ENCODE measurements around the gene ZNF354B. TPM values are rescaled to one million over a fixed set of nuclear protein-coding genes. Genes with fewer than 3 reads are reported as not detected.

Gene ZNF354B
- total and polyA plus RNA-seq, 8 donors, result 2.1 to 39.7 (median 11.9) TPM

GRCh38 chr5:178883815-178884430 is 24.2 kb downstream of the ZNF354B start:
- Histone ChIP-seq H3K36me3 (peaks cover 44 to 100% (median 96%) of the 10 kb centered on the region in 4 donors), H3K4me3 (no peak overlapping the region), H3K27ac (no peak overlapping the region), H3K27me3 (no peaks in the 10 kb centered on the region), H3K9me3 (peaks cover 51 to 99% (median 92%) of the 10 kb centered on the region in 4 donors), H3K4me1 (no peaks in the 10 kb centered on the region)
- 95 to 99% (median 98%) methylated on average over 6 of the region's 6 CpGs for WGBS, 5 donors
- intact Hi-C loops (cut with DNase I; ENCODE audit: low total_unique reads), result no loop called here
- no peak for DNase-seq
- TF ChIP-seq POLR2AphosphoS5 (IDR thresholded peaks at IDR 0.05) (no peak), POLR2A (IDR thresholded peaks at IDR 0.05) (no peak), CTCF (IDR thresholded peaks at IDR 0.05) (no peak), EP300 (IDR thresholded peaks at IDR 0.05) (no peak)

- 2 to 4% (median 3%) methylated on average over 40 to 79 of the region's 79 CpGs for WGBS, 5 donors
- intact Hi-C loops (cut with DNase I; ENCODE audit: low total_unique reads), result no loop called here
- peak within 1 kb of the TSS; percentile 57 to 84 (median 69) for H3K27ac ChIP-seq
Observed at GRCh38 chr5:178895615-178896571, 36.1 kb downstream of the ZNF354B start, which contains the start of gene ZFP2. Gene ZFP2 (plus strand): TSS chr5:178895913. CDS start chr5:178931314, 35,401 bp downstream.

GRCh38 chr5:178899289-178899688 is 39.5 kb downstream of the ZNF354B start:
- DNase-seq, result no peak
- TF ChIP-seq EP300 (IDR thresholded peaks at IDR 0.05), result no peak
- no peak for TF ChIP-seq POLR2A (IDR thresholded peaks at IDR 0.05)
- no peak for TF ChIP-seq POLR2AphosphoS5 (IDR thresholded peaks at IDR 0.05)
- TF ChIP-seq CTCF (IDR thresholded peaks at IDR 0.05), result no peak
- Histone ChIP-seq H3K4me3 (no peak overlapping the region), H3K27me3 (peaks cover 0 to 6% (median 0%) of the 10 kb centered on the region in 3 donors), H3K4me1 (peaks cover 0 to 19% (median 7%) of the 10 kb centered on the region in 4 donors), H3K9me3 (peaks cover 0 to 36% (median 21%) of the 10 kb centered on the region in 4 donors), H3K36me3 (peaks cover 0 to 28% (median 8%) of the 10 kb centered on the region in 4 donors), H3K27ac (no peak overlapping the region)
- 66 to 90% (median 85%) methylated on average over 5 of the region's 5 CpGs for WGBS, 5 donors
- intact Hi-C loops (cut with DNase I; ENCODE audit: low total_unique reads), result no loop called here

More at GRCh38 chr5:178895615-178896571, 36.1 kb downstream of the ZNF354B start, which contains the start of gene ZFP2:
- Histone ChIP-seq H3K27me3 (peaks cover 0 to 6% (median 0%) of the 10 kb centered on the region in 3 donors), H3K4me1 (peaks cover 0 to 19% (median 7%) of the 10 kb centered on the region in 4 donors), H3K9me3 (peaks cover 0 to 11% (median 4%) of the 10 kb centered on the region in 4 donors), H3K36me3 (peaks cover 0 to 4% (median 2%) of the 10 kb centered on the region in 4 donors), H3K4me3 (peak within 1 kb of the TSS; percentile 72 to 91 (median 89))
- DNase-seq, result peak; percentile 57 to 92
- TF ChIP-seq POLR2A (IDR thresholded peaks at IDR 0.05), result no peak
- TF ChIP-seq POLR2AphosphoS5 (IDR thresholded peaks at IDR 0.05), result peak in 2 of 3 donors; percentile 47 to 70
- TF ChIP-seq CTCF (IDR thresholded peaks at IDR 0.05), result no peak
- TF ChIP-seq EP300 (IDR thresholded peaks at IDR 0.05), result no peak

- Histone ChIP-seq H3K36me3 (peaks cover 5 to 49% (median 11%) of the 10 kb centered on the region in 4 donors), H3K9me3 (peaks cover 8 to 70% (median 38%) of the 10 kb centered on the region in 4 donors), H3K27me3 (no peaks in the 10 kb centered on the region), H3K4me3 (no peak overlapping the region), H3K27ac (no peak overlapping the region), H3K4me1 (no peaks in the 10 kb centered on the region)
- TF ChIP-seq POLR2AphosphoS5 (IDR thresholded peaks at IDR 0.05), result no peak
- TF ChIP-seq EP300 (IDR thresholded peaks at IDR 0.05), result no peak
- no peak for TF ChIP-seq CTCF (IDR thresholded peaks at IDR 0.05)
- TF ChIP-seq POLR2A (IDR thresholded peaks at IDR 0.05), result no peak
- DNase-seq, result no peak
- 63 to 92% (median 88%) methylated on average over 3 of the region's 3 CpGs for WGBS, 5 donors
- intact Hi-C loops (cut with DNase I; ENCODE audit: low total_unique reads), result no loop called here
Observed at GRCh38 chr5:178902849-178903248, 43.1 kb downstream of the ZNF354B start.
